ENCODE measurements around the gene SORCS3. TPM values are rescaled to one million over a fixed set of nuclear protein-coding genes. Genes with fewer than 3 reads are reported as not detected.

Gene SORCS3
- total RNA-seq, 2 donors from 2014 or later = not detected

DNA sequence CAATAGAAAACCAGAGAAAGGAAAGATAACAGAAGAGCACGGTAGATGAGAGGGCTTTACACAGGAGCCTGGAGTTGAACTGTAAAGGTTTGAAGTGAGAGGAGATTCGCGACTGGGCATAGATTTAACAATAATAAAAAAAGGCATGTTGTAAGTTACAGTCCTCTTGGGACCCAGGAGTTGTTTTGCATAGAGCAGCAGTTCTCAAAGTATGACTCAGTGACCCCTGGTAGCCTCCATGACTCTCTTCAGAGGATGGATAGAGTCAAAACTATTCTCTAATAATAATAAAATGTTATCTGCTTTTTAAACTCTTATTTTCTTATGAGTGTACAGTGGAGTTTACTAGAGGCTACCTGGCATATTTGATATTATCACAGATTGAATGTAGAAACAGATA is 262.3 kb downstream of the SORCS3 start:
- no peaks in the 10 kb centered on the region for H3K27me3 ChIP-seq (replicated peaks; ENCODE audit: insufficient read depth)
- H3K9me3 ChIP-seq = no peaks in the 10 kb centered on the region
- no peak for DNase-seq (ENCODE audit: low spot score)
- no peaks in the 10 kb centered on the region for H3K36me3 ChIP-seq
- H3K27ac ChIP-seq = no peak overlapping the region
- no peak overlapping the region for H3K4me3 ChIP-seq
- ATAC-seq (ENCODE audit: insufficient number of reproducible peaks, low FRiP score, low read depth) = no peak
- no peaks in the 10 kb centered on the region for H3K4me1 ChIP-seq (ENCODE audit: control insufficient read depth in 1 of 2, low read depth in 2 of 2)
- TF ChIP-seq, protein P1, sequence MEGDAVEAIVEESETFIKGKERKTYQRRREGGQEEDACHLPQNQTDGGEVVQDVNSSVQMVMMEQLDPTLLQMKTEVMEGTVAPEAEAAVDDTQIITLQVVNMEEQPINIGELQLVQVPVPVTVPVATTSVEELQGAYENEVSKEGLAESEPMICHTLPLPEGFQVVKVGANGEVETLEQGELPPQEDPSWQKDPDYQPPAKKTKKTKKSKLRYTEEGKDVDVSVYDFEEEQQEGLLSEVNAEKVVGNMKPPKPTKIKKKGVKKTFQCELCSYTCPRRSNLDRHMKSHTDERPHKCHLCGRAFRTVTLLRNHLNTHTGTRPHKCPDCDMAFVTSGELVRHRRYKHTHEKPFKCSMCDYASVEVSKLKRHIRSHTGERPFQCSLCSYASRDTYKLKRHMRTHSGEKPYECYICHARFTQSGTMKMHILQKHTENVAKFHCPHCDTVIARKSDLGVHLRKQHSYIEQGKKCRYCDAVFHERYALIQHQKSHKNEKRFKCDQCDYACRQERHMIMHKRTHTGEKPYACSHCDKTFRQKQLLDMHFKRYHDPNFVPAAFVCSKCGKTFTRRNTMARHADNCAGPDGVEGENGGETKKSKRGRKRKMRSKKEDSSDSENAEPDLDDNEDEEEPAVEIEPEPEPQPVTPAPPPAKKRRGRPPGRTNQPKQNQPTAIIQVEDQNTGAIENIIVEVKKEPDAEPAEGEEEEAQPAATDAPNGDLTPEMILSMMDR (IDR thresholded peaks at IDR 0.05) = no peak

DNA sequence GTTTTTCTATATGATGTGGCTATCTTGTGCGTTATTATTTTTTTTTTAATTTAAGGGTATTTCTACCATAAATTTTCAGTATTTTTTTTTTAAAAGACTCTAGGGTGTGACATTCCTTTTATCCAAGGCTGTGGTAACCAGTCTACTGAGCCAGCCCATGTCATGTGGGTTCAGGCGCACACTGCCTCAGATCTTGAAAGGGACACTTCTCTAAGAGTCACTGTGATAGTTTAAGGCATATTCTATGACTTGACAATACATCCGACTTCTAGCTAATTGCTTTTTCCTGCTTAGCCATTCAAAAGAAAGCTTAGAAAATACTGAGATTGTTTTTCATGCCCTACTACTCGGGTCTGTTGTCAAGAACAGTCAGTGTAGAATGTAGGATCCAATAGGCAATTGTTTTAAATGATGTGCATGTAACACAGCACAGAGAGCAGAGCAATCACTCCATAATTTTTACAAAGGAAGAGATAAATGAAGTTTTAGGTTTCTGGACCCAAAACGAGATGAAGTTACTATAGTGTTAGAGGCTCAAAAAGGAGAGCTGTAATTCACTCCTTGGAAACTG is 263.7 kb downstream of the SORCS3 start:
- DNase-seq (ENCODE audit: low spot score) = no peak
- no peaks in the 10 kb centered on the region for H3K27me3 ChIP-seq (replicated peaks; ENCODE audit: insufficient read depth)
- TF ChIP-seq, protein P1 (IDR thresholded peaks at IDR 0.05) = no peak
- no peaks in the 10 kb centered on the region for H3K9me3 ChIP-seq
- no peaks in the 10 kb centered on the region for H3K4me1 ChIP-seq (ENCODE audit: control insufficient read depth in 1 of 2, low read depth in 2 of 2)
- no peak overlapping the region for H3K27ac ChIP-seq
- no peak for ATAC-seq (ENCODE audit: insufficient number of reproducible peaks, low FRiP score, low read depth)
- H3K36me3 ChIP-seq = no peaks in the 10 kb centered on the region
- H3K4me3 ChIP-seq = no peak overlapping the region

DNA sequence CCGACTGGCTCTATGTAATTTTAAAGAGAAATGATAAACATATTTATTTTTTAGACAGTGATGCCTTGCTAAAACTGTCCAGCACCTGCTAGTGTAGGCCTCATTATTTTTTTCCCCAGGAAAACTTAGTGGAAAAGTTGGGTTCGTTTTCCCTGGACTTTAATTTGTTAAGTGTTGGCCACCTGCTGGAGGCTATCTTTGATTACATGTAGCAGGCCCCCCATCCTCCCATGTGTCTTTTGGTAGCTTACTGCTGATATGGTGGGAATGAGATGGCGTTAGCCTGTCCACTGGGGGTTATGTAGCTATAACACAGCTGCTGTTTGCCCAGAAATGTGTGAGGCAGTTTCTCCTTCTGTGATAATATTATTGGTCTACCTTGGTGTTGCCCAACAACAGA is 265.0 kb downstream of the SORCS3 start:
- TF ChIP-seq, protein P1 (IDR thresholded peaks at IDR 0.05) = no peak
- Histone ChIP-seq H3K36me3 (no peaks in the 10 kb centered on the region), H3K4me1 (ENCODE audit: control insufficient read depth in 1 of 2, low read depth in 2 of 2) (no peaks in the 10 kb centered on the region), H3K9me3 (no peaks in the 10 kb centered on the region), H3K27me3 (replicated peaks; ENCODE audit: insufficient read depth) (no peaks in the 10 kb centered on the region), H3K27ac (no peak overlapping the region), H3K4me3 (no peak overlapping the region)
- DNase-seq (ENCODE audit: low spot score) (no peak), ATAC-seq (ENCODE audit: insufficient number of reproducible peaks, low FRiP score, low read depth) (no peak)

DNA sequence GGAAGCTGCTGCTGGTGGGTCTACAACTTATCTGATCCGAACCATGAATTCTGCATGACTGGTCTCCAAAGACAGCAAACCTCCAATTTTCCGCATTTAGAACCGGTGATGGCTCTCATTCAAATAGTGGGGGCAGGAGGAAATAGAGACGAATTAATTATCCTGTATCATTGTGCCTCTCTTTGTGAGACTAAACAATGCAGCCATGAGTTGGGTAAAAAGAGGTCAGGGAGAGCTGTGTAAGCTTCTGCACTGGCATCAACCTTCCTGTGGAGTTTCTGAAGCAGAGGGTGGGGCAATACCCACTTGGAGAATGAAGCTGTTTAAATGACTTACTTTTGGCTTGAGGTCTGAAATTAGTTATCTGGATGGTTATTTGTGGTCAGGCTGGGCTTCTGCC is 266.4 kb downstream of the SORCS3 start:
- no peaks in the 10 kb centered on the region for H3K36me3 ChIP-seq
- TF ChIP-seq, protein P1 (IDR thresholded peaks at IDR 0.05) = no peak
- DNase-seq (ENCODE audit: low spot score) = no peak
- no peak overlapping the region for H3K4me3 ChIP-seq
- no peak for ATAC-seq (ENCODE audit: insufficient number of reproducible peaks, low FRiP score, low read depth)
- no peaks in the 10 kb centered on the region for H3K4me1 ChIP-seq (ENCODE audit: control insufficient read depth in 1 of 2, low read depth in 2 of 2)
- H3K27ac ChIP-seq = no peak overlapping the region
- no peaks in the 10 kb centered on the region for H3K9me3 ChIP-seq
- H3K27me3 ChIP-seq (replicated peaks; ENCODE audit: insufficient read depth) = no peaks in the 10 kb centered on the region

DNA sequence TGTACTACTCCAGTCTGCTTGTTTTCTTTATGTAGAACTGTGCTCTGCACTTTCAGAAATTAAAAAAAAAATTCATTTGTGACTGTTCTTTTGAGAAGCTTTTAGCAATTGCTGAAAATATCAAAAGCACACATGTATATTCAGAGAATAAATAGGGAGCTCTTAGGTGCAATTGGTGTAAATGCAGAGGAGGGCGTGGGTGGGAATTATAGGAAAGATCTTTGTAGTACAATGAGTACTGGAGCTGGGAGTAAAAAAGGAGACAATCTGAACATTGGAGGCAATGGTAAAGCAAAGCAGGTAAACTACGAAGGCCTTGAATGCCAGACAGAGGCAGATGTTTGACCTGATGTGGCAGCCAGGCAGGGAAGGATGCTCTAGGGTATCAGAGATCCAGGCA is 267.5 kb downstream of the SORCS3 start:
- Histone ChIP-seq H3K4me3 (no peak overlapping the region), H3K36me3 (no peaks in the 10 kb centered on the region), H3K27ac (no peak overlapping the region), H3K9me3 (no peaks in the 10 kb centered on the region), H3K4me1 (ENCODE audit: control insufficient read depth in 1 of 2, low read depth in 2 of 2) (no peaks in the 10 kb centered on the region), H3K27me3 (replicated peaks; ENCODE audit: insufficient read depth) (no peaks in the 10 kb centered on the region)
- no peak for DNase-seq (ENCODE audit: low spot score)
- TF ChIP-seq, protein P1 (IDR thresholded peaks at IDR 0.05) = no peak
- ATAC-seq (ENCODE audit: insufficient number of reproducible peaks, low FRiP score, low read depth) = no peak

All from thoracic aorta (tissue), 2 donors.